ENCODE results near the gene PPM1A.

PPM1A gene

GRCh38 chr14:60215520-60216420, 33.3 kb upstream of the PPM1A start:
- no peak for DNase-seq (ENCODE audit: low spot score)
- TF ChIP-seq CTCF (IDR thresholded peaks at IDR 0.05; ENCODE audit: extremely low read depth, missing control alignments), result no peak

DNA sequence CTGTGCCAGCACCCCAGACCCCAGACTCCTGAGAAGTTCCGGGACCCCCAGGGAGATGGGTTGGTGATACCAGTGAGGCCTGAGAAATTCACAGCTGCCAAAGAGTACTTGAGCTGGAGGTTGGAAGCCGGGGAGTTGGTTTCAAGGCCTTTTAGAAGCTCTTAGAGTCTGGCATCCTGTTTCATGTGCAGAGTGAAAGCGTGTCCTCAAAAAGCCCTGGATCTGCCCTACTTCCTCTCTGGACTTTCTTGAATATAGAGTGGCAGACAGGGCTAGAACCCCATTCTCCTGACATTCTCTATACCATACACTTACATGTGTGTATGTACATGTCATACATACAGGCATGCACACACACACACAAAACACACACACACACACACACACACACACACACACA, 31.3 kb upstream of the PPM1A start:
- DNase-seq (ENCODE audit: low spot score), result no peak
- TF ChIP-seq CTCF (IDR thresholded peaks at IDR 0.05; ENCODE audit: extremely low read depth, missing control alignments), result no peak

DNA sequence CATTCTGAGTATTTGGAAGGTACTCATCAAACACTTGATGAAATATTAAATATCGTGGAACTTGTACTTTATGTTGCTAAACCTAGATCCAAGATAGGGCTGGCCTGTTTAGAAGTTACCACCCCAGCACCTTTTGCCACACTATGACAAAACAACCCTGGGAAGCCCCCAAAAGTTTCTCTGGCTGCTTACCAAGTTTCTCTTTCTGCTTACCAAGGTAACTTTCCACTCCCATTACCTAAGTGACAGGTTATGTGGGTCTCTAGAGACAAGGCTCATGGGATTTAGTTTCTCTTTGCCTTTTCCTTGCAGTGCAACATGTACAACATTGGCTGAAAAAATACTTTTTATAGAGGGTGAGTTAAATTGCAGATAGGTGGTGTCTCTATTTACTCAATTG, 28.9 kb upstream of the PPM1A start:
- no peak for TF ChIP-seq CTCF (IDR thresholded peaks at IDR 0.05; ENCODE audit: extremely low read depth, missing control alignments)
- DNase-seq (ENCODE audit: low spot score), result peak; percentile 50

DNA sequence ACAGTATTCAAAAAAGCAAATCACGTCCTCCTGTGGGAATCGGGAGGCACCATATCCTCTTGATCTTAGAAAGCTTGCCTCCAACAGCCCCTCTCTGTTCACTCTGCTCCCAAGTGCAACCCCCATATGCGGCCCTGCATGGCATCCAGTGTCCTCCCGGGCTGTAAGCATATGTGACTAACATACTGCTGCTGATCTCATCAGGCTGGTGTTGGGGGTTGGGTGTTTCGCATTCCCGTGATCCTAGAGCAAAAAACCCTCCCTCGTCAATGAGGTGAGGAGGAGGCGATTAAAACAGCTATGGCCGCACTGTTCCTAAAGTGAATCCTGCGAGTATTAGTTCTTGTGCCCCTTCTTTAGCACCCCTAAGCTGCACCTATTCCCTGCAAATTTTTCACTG, 28.1 kb upstream of the PPM1A start:
- no peak for TF ChIP-seq CTCF (IDR thresholded peaks at IDR 0.05; ENCODE audit: extremely low read depth, missing control alignments)
- no peak for DNase-seq (ENCODE audit: low spot score)

GRCh38 chr14:60221457-60221856, 27.6 kb upstream of the PPM1A start:
- TF ChIP-seq CTCF (IDR thresholded peaks at IDR 0.05; ENCODE audit: extremely low read depth, missing control alignments), result no peak
- no peak for DNase-seq (ENCODE audit: low spot score)

DNA sequence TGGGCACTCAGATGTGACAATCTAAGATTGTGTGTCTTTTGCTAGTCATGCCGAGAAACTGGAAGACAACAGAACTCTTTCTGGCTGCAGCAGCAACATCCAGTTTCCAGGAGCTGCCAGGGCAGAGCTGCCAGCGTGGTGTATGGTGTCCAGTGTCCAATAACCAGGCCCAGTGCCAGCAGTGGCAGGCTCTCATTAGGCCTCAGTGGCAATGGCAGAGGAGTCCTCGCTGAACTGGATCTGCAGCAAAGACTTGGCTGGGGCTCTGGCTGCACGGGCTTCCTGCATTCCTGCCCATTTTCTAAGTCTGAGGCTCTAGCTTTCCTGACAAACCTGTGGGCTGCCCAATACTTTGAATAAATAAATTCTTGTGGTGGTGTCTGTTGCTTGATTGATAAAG, 26.2 kb upstream of the PPM1A start:
- DNase-seq (ENCODE audit: low spot score), result no peak
- no peak for TF ChIP-seq CTCF (IDR thresholded peaks at IDR 0.05; ENCODE audit: extremely low read depth, missing control alignments)

GRCh38 chr14:60225265-60225664, 23.8 kb upstream of the PPM1A start:
- no peak for DNase-seq (ENCODE audit: low spot score)
- no peak for TF ChIP-seq CTCF (IDR thresholded peaks at IDR 0.05; ENCODE audit: extremely low read depth, missing control alignments)

All from GM20000 (cell line).